ENCODE results near the gene PTPRT. TPM values are rescaled to one million over a fixed set of nuclear protein-coding genes. Genes with fewer than 3 reads are reported as not detected.

PTPRT gene
- polyA plus RNA-seq, 3 donors: not detected

GRCh38 chr20:42524058-42524457 is 665.6 kb downstream of the PTPRT start:
- 83% methylated on average over 1 of the region's 1 CpG for WGBS (ENCODE audit: insufficient coverage)
- H3K27me3 Mint-ChIP-seq (ENCODE audit: low read depth in 3 of 3): peaks cover 0 to 8% (median 2%) of the 10 kb centered on the region in 3 donors

DNA sequence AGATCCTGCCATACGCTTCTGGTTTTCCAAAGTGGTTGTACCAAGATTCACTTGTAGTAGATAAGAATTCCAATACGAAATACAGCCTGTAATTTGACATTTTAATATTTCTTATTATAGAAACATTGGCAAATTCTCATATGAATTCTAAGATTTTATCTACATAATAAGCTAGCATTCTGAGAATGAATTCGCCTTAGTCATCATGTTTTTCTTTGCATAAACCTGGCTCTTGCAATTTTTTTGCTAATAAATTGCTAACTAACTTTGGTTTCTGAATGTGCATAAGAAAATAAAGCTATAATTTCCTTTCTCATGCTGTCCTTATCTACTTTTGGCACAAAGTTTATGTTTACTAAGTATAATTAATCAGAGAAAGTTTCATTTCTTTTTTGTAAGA is 673.0 kb downstream of the PTPRT start:
- no peak overlapping the region for H3K9ac ChIP-seq (ENCODE audit: insufficient read depth, low read length, poor library complexity, severe bottlenecking)
- Mint-ChIP-seq H3K9me3 (peaks cover 0 to 5% (median 2%) of the 10 kb centered on the region in 7 donors), H3K4me3 (no peak overlapping the region), H3K27me3 (ENCODE audit: low read depth in 3 of 3) (peaks cover 0 to 5% (median 0%) of the 10 kb centered on the region in 3 donors), H3K4me1 (no peaks in the 10 kb centered on the region), H3K36me3 (no peaks in the 10 kb centered on the region), H3K27ac (no peak overlapping the region)
- no peaks in the 10 kb centered on the region for H3K79me2 ChIP-seq (ENCODE audit: insufficient read depth, low read length)
- WGBS (ENCODE audit: insufficient coverage): no CpG with 5 or more reads among the region's 3 CpGs
- H3K4me3 ChIP-seq (replicated peaks in 1 of 3; ENCODE audit: low read depth in 2 of 3, low read length in 3 of 3): no peak overlapping the region
- H3K36me3 ChIP-seq (replicated peaks in 1 of 2; ENCODE audit: control insufficient read depth in 1 of 2, insufficient read depth in 2 of 2, low read length in 2 of 2): no peaks in the 10 kb centered on the region
- no peak overlapping the region for H2AFZ ChIP-seq (ENCODE audit: insufficient read depth, low read depth, low read length, poor library complexity, severe bottlenecking)
- no peaks in the 10 kb centered on the region for H3K4me1 ChIP-seq (ENCODE audit: control insufficient read depth in 1 of 2, insufficient read depth in 2 of 2, low read length in 2 of 2)
- H4K20me1 ChIP-seq (ENCODE audit: insufficient read depth, low read length): no peaks in the 10 kb centered on the region
- H3K27me3 ChIP-seq (ENCODE audit: control insufficient read depth in 2 of 2, insufficient read depth in 2 of 2, low read length in 2 of 2): peaks cover 0 to 5% of the 10 kb centered on the region in 2 donors
- no peak overlapping the region for H3K4me2 ChIP-seq (replicated peaks; ENCODE audit: extremely low read depth, low read length, poor library complexity, severe bottlenecking)
- intact Hi-C loops (cut with micrococcal nuclease): no loop called here
- no peaks in the 10 kb centered on the region for H3K9me3 ChIP-seq (replicated peaks in 1 of 2; ENCODE audit: control insufficient read depth in 1 of 2, insufficient read depth in 1 of 2, low read length in 2 of 2)
- TF ChIP-seq CTCF (IDR thresholded peaks at IDR 0.05): no peak
- no peak for DNase-seq
- H3K27ac ChIP-seq (ENCODE audit: low read depth in 1 of 2, low read length in 2 of 2): no peak overlapping the region

More at GRCh38 chr20:42524058-42524457, 665.6 kb downstream of the PTPRT start:
- Histone ChIP-seq H3K4me1 (ENCODE audit: control insufficient read depth in 1 of 2, insufficient read depth in 2 of 2, low read length in 2 of 2) (no peaks in the 10 kb centered on the region), H2AFZ (ENCODE audit: insufficient read depth, low read depth, low read length, poor library complexity, severe bottlenecking) (no peak overlapping the region), H3K9me3 (replicated peaks in 1 of 2; ENCODE audit: control insufficient read depth in 1 of 2, insufficient read depth in 1 of 2, low read length in 2 of 2) (no peaks in the 10 kb centered on the region), H3K9ac (ENCODE audit: insufficient read depth, low read length, poor library complexity, severe bottlenecking) (no peak overlapping the region), H3K27ac (ENCODE audit: low read depth in 1 of 2, low read length in 2 of 2) (no peak overlapping the region), H4K20me1 (ENCODE audit: insufficient read depth, low read length) (no peaks in the 10 kb centered on the region), H3K36me3 (replicated peaks in 1 of 2; ENCODE audit: control insufficient read depth in 1 of 2, insufficient read depth in 2 of 2, low read length in 2 of 2) (no peaks in the 10 kb centered on the region), H3K27me3 (ENCODE audit: control insufficient read depth in 2 of 2, insufficient read depth in 2 of 2, low read length in 2 of 2) (peaks cover 2% of the 10 kb centered on the region in 2 donors), H3K4me2 (replicated peaks; ENCODE audit: extremely low read depth, low read length, poor library complexity, severe bottlenecking) (no peak overlapping the region), H3K79me2 (ENCODE audit: insufficient read depth, low read length) (no peaks in the 10 kb centered on the region), H3K4me3 (replicated peaks in 1 of 3; ENCODE audit: low read depth in 2 of 3, low read length in 3 of 3) (no peak overlapping the region)
- DNase-seq: no peak
- intact Hi-C loops (cut with micrococcal nuclease): no loop called here
- H3K4me3 Mint-ChIP-seq: no peak overlapping the region
- peaks cover 0 to 5% (median 1%) of the 10 kb centered on the region in 7 donors for H3K9me3 Mint-ChIP-seq
- H3K4me1 Mint-ChIP-seq: peaks cover 3% of the 10 kb centered on the region
- TF ChIP-seq CTCF (IDR thresholded peaks at IDR 0.05): no peak
- H3K36me3 Mint-ChIP-seq: no peaks in the 10 kb centered on the region
- no peak overlapping the region for H3K27ac Mint-ChIP-seq

Data from CD14-positive monocyte (primary cell).